Measurements from ENCODE around the gene COA5. TPM values are rescaled to one million over a fixed set of nuclear protein-coding genes. Genes with fewer than 3 reads are reported as not detected.

COA5 gene
- total and polyA plus RNA-seq, 2 experiments from 2014 or later = 33.3 to 113 TPM

DNA sequence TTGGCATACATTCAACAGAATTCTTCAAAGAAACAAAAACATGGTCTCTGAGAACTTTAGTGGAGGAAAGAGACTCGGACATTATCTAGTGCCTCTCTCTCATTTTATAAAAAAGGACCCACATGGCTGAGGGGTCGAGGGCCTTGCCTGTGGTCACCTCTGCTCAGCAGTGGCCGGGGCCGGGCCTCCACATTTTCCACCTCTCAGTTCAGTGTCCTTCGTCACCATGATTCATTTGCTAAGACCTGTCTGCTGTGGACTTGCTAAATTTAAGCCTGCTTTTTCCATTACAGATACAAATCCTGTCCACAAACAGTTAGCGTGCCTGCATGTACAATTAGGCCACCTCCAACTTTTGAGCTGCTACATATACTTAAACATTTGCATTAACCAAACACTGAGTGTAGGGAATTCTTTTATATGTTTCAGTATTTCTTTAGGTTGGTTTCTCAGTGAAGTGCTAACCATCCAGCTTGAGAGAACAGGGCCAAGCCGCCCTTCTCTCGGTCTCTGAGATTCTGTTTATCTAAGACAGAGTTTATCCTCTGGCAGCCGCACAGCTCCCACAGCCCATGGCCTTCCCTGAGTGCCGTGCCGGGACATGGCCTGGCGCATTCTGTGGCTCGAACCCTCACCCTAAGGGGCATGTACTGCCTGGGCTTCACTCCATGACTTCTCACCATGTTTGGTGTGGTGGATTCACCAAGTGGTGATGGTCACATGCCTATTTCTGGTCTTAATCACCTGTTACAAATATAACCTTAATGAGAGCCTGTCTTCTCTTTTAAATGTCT, 46.2 kb downstream of the COA5 start:
- Histone ChIP-seq H3K4me2 (no peak overlapping the region), H3K79me2 (replicated peaks; ENCODE audit: insufficient read depth) (no peaks in the 10 kb centered on the region), H3K36me3 (ENCODE audit: insufficient read depth) (0 out of 2 replicates have a peak, but pooled peaks cover 7% of the 10 kb centered on the region), H3K27me3 (ENCODE audit: insufficient read depth) (no peaks in the 10 kb centered on the region), H3F3A (replicated peaks; ENCODE audit: low read depth) (no peaks in the 10 kb centered on the region), H3K27ac (ENCODE audit: low read depth) (no peak overlapping the region), H4K20me1 (replicated peaks; ENCODE audit: insufficient read depth) (no peaks in the 10 kb centered on the region), H3K4me3 (no peak overlapping the region), H3K9me2 (ENCODE audit: insufficient read depth) (no peaks in the 10 kb centered on the region), H2AFZ (no peak overlapping the region), H3K4me1 (ENCODE audit: insufficient read depth) (no peaks in the 10 kb centered on the region)
- no peak overlapping the region for H3K27ac Mint-ChIP-seq
- no peak for TF ChIP-seq EZH2phosphoT487 (IDR thresholded peaks at IDR 0.05; ENCODE audit: unreplicated experiment)
- TF ChIP-seq, protein P1, sequence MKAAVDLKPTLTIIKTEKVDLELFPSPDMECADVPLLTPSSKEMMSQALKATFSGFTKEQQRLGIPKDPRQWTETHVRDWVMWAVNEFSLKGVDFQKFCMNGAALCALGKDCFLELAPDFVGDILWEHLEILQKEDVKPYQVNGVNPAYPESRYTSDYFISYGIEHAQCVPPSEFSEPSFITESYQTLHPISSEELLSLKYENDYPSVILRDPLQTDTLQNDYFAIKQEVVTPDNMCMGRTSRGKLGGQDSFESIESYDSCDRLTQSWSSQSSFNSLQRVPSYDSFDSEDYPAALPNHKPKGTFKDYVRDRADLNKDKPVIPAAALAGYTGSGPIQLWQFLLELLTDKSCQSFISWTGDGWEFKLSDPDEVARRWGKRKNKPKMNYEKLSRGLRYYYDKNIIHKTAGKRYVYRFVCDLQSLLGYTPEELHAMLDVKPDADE (IDR thresholded peaks at IDR 0.05) = no peak
- TF ChIP-seq, protein P2, sequence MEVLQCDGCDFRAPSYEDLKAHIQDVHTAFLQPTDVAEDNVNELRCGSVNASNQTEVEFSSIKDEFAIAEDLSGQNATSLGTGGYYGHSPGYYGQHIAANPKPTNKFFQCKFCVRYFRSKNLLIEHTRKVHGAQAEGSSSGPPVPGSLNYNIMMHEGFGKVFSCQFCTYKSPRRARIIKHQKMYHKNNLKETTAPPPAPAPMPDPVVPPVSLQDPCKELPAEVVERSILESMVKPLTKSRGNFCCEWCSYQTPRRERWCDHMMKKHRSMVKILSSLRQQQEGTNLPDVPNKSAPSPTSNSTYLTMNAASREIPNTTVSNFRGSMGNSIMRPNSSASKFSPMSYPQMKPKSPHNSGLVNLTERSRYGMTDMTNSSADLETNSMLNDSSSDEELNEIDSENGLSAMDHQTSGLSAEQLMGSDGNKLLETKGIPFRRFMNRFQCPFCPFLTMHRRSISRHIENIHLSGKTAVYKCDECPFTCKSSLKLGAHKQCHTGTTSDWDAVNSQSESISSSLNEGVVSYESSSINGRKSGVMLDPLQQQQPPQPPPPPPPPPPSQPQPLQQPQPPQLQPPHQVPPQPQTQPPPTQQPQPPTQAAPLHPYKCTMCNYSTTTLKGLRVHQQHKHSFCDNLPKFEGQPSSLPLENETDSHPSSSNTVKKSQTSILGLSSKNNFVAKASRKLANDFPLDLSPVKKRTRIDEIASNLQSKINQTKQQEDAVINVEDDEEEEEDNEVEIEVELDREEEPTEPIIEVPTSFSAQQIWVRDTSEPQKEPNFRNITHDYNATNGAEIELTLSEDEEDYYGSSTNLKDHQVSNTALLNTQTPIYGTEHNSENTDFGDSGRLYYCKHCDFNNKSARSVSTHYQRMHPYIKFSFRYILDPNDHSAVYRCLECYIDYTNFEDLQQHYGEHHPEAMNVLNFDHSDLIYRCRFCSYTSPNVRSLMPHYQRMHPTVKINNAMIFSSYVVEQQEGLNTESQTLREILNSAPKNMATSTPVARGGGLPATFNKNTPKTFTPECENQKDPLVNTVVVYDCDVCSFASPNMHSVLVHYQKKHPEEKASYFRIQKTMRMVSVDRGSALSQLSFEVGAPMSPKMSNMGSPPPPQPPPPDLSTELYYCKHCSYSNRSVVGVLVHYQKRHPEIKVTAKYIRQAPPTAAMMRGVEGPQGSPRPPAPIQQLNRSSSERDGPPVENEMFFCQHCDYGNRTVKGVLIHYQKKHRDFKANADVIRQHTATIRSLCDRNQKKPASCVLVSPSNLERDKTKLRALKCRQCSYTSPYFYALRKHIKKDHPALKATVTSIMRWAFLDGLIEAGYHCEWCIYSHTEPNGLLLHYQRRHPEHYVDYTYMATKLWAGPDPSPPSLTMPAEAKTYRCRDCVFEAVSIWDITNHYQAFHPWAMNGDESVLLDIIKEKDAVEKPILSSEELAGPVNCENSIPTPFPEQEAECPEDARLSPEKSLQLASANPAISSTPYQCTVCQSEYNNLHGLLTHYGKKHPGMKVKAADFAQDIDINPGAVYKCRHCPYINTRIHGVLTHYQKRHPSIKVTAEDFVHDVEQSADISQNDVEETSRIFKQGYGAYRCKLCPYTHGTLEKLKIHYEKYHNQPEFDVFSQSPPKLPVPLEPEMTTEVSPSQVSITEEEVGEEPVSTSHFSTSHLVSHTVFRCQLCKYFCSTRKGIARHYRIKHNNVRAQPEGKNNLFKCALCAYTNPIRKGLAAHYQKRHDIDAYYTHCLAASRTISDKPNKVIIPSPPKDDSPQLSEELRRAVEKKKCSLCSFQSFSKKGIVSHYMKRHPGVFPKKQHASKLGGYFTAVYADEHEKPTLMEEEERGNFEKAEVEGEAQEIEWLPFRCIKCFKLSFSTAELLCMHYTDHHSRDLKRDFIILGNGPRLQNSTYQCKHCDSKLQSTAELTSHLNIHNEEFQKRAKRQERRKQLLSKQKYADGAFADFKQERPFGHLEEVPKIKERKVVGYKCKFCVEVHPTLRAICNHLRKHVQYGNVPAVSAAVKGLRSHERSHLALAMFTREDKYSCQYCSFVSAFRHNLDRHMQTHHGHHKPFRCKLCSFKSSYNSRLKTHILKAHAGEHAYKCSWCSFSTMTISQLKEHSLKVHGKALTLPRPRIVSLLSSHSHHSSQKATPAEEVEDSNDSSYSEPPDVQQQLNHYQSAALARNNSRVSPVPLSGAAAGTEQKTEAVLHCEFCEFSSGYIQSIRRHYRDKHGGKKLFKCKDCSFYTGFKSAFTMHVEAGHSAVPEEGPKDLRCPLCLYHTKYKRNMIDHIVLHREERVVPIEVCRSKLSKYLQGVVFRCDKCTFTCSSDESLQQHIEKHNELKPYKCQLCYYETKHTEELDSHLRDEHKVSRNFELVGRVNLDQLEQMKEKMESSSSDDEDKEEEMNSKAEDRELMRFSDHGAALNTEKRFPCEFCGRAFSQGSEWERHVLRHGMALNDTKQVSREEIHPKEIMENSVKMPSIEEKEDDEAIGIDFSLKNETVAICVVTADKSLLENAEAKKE (CRISPR knock-in tag; IDR thresholded peaks at IDR 0.05) = no peak
- no peak for TF ChIP-seq POLR2AphosphoS5 (IDR thresholded peaks at IDR 0.05; ENCODE audit: low read depth)
- no peak for TF ChIP-seq ZNF114 (CRISPR knock-in tag; IDR thresholded peaks at IDR 0.05)
- TF ChIP-seq CREB1 (CRISPR knock-in tag; IDR thresholded peaks at IDR 0.05; ENCODE audit: low read depth) = no peak
- no peak for TF ChIP-seq JUNB (IDR thresholded peaks at IDR 0.05; ENCODE audit: unreplicated experiment)
- TF ChIP-seq NANOG (IDR thresholded peaks at IDR 0.05; ENCODE audit: borderline replicate concordance) = no peak
- no peak for TF ChIP-seq EZH2 (IDR thresholded peaks at IDR 0.05; ENCODE audit: low read depth, unreplicated experiment)
- TF ChIP-seq, protein P3, sequence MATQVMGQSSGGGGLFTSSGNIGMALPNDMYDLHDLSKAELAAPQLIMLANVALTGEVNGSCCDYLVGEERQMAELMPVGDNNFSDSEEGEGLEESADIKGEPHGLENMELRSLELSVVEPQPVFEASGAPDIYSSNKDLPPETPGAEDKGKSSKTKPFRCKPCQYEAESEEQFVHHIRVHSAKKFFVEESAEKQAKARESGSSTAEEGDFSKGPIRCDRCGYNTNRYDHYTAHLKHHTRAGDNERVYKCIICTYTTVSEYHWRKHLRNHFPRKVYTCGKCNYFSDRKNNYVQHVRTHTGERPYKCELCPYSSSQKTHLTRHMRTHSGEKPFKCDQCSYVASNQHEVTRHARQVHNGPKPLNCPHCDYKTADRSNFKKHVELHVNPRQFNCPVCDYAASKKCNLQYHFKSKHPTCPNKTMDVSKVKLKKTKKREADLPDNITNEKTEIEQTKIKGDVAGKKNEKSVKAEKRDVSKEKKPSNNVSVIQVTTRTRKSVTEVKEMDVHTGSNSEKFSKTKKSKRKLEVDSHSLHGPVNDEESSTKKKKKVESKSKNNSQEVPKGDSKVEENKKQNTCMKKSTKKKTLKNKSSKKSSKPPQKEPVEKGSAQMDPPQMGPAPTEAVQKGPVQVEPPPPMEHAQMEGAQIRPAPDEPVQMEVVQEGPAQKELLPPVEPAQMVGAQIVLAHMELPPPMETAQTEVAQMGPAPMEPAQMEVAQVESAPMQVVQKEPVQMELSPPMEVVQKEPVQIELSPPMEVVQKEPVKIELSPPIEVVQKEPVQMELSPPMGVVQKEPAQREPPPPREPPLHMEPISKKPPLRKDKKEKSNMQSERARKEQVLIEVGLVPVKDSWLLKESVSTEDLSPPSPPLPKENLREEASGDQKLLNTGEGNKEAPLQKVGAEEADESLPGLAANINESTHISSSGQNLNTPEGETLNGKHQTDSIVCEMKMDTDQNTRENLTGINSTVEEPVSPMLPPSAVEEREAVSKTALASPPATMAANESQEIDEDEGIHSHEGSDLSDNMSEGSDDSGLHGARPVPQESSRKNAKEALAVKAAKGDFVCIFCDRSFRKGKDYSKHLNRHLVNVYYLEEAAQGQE (IDR thresholded peaks at IDR 0.05; ENCODE audit: unreplicated experiment) = no peak
- TF ChIP-seq STAT1 (IDR thresholded peaks at IDR 0.05; ENCODE audit: unreplicated experiment) = no peak
- H3K27me3 Mint-ChIP-seq (ENCODE audit: insufficient read depth, low read depth, poor library complexity) = peaks cover 7% of the 10 kb centered on the region
- H3K4me1 Mint-ChIP-seq = no peaks in the 10 kb centered on the region
- peaks cover 24% of the 10 kb centered on the region for H3K36me3 Mint-ChIP-seq (ENCODE audit: low read depth)
- no peaks in the 10 kb centered on the region for H3K9me3 Mint-ChIP-seq
- no peak overlapping the region for H3K4me3 Mint-ChIP-seq
- DNase-seq (ENCODE audit: low spot score) (no peak), ATAC-seq (no peak)
